HUDEP-2 (cell line): ENCODE measurements around the gene GPS2.

Experiments used
- DNase-seq, 76 experiments: peaks; one replicate each; lab custom pipeline; 2025; ENCODE audit not compliant: unreplicated experiment in 76 of 76; lab: John Stamatoyannopoulos, UW

GPS2 gene

DNA sequence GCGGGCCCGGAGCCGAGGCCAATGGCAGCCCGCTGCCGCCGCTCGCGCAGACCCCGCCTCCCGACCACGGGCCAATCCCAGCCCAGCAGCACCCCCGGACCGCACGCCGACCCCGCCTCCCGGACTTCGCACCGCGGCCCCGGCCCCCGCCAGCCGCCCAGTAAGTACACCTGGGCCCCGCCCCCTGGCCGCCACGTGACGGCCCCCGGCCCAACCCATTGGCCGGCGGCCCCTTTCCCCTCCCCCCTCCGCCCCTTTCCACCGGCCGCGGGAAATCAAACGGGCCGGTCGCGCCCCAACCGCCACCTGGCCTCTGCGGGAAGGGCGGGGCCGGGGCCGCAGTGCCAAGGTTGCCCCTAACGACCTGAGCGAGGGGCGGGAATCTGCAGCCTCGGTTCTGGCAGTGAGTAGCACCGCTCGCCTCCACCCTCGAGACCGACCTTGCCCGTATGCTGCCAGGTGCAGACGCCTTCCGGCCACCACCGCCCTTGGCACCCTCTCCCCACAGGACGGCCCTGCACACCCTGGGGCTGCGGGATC lies 20.5 kb downstream of the GPS2 start, which contains the start of gene YBX2:
Gene YBX2, minus strand, starts transcription at position 26 of the 540 bp plus-strand sequence. CDS start 139 bp downstream, outside the sequence.
- DNase-seq, result peak in 72 of 76 experiments; percentile 75 to 99 (median 94)

GRCh38 chr17:7293816-7294613 lies 21.1 kb downstream of the GPS2 start:
- DNase-seq, result peak in 63 of 76 experiments; percentile 11 to 81 (median 61)

DNA sequence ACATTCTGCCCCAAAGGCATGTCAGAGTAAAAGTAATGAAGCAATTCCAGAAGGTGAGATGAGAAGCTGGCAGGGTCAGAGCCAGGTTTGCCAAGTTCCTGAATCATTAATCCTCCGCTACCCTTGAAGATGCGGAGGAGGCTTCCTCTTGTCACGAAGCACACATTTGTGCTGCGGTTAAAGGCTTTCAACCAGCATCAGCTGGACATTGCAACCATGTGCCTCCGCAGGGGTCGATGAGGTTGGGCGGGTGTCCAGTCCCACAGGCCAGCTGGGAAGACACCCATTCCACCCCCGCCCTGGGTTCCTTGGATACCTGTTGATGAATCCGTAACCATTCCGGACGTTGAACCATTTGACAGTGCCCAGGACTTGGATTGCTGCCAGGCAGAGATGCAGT lies 22.0 kb downstream of the GPS2 start:
- DNase-seq, result peak in 4 of 76 experiments; percentile 14 to 44 (median 26)

DNA sequence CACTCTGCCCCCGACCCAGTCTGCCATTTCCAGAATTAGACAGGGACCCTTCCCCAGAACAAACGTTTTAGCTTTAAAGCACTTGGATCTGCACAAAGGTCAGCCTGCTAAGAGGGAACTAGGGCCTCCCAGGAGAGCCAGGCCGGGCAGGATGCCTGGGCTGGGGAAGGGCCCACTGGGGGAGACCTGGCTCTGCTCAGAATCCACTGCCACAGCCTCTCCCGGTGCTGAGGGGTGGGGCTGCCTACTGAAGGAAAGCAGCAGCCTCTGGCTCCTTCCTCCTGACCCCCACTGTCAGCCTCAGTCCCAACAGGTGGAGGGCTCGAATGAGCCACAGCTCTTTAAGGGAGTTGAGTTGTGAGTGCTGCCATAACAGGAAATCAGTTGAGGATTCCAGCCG lies 22.4 kb downstream of the GPS2 start:
- DNase-seq, result no peak

DNA sequence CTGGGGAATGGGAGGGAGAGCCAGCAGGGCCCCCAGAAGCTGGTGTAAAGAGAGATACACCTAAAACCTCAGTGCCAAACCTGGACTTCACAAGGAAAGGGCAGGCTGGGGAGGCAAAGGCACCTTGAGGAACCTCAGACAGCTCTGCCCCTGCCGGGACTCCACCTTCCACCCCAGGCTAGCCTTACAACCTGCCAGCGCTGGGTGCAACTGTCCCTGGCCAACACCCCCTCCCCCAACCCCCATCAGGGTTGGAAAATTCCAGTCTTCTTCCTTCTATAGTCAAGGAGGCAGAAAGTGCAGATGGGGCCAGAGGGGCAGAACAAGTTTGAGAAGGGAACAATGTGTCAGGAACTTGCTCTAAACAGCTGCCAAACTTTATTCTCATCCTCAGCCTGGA lies 23.0 kb downstream of the GPS2 start:
- no peak for DNase-seq

GRCh38 chr17:7290685-7291084 lies 24.5 kb downstream of the GPS2 start:
- DNase-seq, result no peak

DNA sequence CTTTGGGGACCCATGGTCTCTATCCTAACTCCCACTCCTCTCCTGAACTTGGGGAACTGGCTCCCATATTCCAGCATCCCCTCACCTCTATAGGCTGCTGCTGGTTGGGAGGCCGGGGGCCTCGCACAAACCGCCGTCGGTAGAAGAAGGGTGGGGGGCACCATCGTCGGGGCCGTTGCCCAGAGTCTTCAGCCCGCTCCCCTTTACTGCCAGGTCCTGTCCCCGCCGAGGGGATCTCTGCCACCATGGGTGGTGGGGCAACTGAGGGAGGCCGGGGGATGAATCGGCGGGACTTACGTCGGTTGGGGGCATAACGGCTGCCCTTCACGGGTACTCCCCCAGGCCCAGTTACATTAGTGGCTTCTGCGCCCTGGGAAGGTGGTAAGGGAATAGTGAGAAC lies 25.0 kb downstream of the GPS2 start:
- no peak for DNase-seq

GRCh38 chr17:7289256-7290032 lies 25.7 kb downstream of the GPS2 start:
- DNase-seq, result peak in 1 of 76 experiments; percentile 11

DNA sequence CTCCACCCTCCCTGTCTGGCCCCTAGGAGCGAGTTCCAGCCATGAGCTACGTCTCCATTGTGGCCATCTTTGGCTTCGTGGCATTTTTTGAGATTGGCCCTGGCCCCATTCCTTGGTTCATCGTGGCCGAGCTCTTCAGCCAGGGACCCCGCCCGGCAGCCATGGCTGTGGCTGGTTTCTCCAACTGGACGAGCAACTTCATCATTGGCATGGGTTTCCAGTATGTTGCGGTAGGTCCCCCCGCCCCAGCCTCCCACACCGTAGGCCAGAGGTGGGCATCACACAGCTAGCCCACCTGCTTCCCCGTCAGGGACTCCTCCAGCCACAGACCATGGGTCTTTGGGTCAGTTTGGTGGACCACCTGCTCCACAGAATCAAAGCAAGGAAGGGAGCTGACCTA lies 29.5 kb downstream of the GPS2 start:
- no peak for DNase-seq

DNA sequence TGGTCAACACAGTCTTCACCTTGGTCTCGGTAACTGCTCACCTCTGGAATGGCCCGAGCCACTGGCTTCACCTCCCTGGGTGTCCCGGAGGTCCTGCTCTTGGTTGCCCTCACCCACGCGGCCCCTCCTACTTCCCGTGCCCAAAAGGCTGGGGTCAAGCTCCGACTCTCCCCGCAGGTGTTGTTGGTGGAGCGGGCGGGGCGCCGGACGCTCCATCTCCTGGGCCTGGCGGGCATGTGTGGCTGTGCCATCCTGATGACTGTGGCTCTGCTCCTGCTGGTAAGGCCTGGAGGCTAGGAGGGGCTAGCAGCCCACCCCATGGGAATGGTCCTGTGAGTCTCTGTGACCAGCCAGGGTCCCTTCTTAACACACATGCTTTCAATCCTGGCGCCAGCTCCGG lies 30.2 kb downstream of the GPS2 start:
- no peak for DNase-seq

- DNase-seq, result no peak
These were observed 31.5 kb downstream of the GPS2 start for GRCh38 chr17:7283471-7284216.

- DNase-seq, result peak in 62 of 76 experiments; percentile 3 to 86 (median 60)
These were observed 32.3 kb downstream of the GPS2 start for GRCh38 chr17:7282752-7283321.

- DNase-seq, result peak in 32 of 76 experiments; percentile 6 to 50 (median 24)
These were observed 33.0 kb downstream of the GPS2 start for GRCh38 chr17:7281953-7282751.

- peak in 73 of 76 experiments; percentile 46 to 99 (median 96) for DNase-seq
These were observed 33.8 kb downstream of the GPS2 start, which contains the start of gene SLC2A4 for GRCh38 chr17:7281074-7281952. Gene SLC2A4 (plus strand): TSS chr17:7281718. CDS start chr17:7281935, 217 bp downstream.

GRCh38 chr17:7280519-7281073 lies 34.6 kb downstream of the GPS2 start:
- DNase-seq, result peak in 66 of 76 experiments; percentile 56 to 92 (median 82)

DNA sequence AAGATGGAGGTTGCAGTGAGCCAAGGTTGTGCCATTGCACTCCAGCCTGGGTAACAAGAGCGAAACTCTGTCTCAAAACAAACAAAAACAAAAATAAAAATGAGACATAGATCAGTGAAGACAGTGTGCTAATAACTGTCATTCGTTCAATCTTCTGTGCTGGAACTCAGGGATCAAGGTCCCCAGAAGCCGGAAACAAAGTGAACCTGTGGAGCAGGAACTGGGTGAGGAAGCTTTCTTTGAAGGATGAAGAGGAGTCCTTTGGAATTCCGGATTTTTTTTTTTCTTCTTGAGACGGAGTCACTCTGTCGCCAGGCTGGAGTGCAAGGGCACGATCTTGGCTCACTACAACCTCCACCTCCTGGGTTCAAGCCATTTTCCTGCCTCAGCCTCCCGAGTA lies 35.7 kb downstream of the GPS2 start:
- no peak for DNase-seq

GRCh38 chr17:7266784-7267183 lies 48.4 kb downstream of the GPS2 start:
- DNase-seq, result no peak

DNA sequence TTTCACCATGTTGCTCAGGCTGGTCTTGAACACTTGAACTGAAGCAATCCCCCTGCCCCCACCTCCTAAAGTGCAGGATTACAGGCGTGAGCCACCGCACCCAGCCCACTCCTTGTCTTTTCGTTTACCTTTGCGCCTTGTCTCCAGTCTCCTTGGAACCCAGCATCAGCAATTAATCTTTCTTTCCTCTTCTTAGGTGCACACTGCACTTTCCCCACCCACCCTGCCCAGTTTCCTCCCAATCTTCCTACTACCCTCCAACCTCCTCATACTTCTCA lies 51.4 kb downstream of the GPS2 start:
- no peak for DNase-seq
